NCI-H1417 treated with DMSO at 0.1 percent for 48 hours (cell line): Measurements from ENCODE around the gene NFKBIA.
A peak's percentile ranks its signal among the peaks of the same experiment; 100 is the strongest.
"Not testable (repeated sequence)": the region's sequence is repeated elsewhere in the genome, so short reads cannot be mapped to it uniquely, and the experiment has no call there.

Experiments
- DNase-seq: peaks from one replicate; lab custom pipeline; 2025; lab: John Stamatoyannopoulos, UW

Gene NFKBIA, protein sequence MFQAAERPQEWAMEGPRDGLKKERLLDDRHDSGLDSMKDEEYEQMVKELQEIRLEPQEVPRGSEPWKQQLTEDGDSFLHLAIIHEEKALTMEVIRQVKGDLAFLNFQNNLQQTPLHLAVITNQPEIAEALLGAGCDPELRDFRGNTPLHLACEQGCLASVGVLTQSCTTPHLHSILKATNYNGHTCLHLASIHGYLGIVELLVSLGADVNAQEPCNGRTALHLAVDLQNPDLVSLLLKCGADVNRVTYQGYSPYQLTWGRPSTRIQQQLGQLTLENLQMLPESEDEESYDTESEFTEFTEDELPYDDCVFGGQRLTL

GRCh38 chr14:35404449-35405303 lies at the start of gene NFKBIA:
Gene NFKBIA (minus strand): TSS chr14:35404749. CDS start chr14:35404644, 105 bp downstream.
- DNase-seq, result peak; percentile 43

DNA sequence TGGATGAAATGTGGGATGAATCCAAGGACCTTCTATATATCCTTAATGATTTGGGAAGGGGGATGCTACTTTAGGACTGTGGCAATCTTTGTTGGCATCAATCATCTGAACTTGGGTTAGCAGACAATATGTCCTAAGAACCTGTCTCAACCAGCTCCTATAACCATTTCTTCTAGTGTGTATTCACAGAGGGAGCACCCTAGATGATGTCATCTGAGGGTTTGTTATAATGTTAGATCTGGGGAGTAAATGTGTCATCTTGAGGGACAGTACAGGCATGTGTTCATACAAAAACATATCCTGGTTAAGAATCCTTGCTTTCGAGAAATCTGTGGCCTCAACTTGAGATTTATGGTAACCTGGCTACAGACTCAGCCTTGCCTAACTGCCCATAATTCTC lies 41.9 kb upstream of the NFKBIA start:
- no peak for DNase-seq

DNA sequence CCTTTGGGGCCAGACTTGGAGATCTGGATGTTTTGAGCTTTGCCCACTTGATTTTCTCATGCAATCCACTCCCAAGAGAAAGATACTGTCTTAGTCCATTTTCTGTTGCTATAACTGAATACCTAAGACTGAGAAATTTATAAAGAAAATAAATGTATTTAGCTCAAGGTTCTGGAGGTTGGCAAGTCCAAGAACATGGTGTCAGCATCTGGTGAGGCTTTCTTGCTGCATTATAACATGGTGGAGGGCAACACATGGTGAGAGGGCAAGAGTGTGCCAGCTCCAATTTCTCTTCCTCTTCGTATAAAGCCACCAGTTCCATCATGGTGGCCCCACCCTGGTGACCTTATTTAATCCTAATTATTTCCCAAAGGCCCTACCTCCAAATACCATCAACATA lies 39.6 kb upstream of the NFKBIA start:
- DNase-seq, result no peak

GRCh38 chr14:35441160-35441559 lies 36.6 kb upstream of the NFKBIA start:
- no peak for DNase-seq

DNA sequence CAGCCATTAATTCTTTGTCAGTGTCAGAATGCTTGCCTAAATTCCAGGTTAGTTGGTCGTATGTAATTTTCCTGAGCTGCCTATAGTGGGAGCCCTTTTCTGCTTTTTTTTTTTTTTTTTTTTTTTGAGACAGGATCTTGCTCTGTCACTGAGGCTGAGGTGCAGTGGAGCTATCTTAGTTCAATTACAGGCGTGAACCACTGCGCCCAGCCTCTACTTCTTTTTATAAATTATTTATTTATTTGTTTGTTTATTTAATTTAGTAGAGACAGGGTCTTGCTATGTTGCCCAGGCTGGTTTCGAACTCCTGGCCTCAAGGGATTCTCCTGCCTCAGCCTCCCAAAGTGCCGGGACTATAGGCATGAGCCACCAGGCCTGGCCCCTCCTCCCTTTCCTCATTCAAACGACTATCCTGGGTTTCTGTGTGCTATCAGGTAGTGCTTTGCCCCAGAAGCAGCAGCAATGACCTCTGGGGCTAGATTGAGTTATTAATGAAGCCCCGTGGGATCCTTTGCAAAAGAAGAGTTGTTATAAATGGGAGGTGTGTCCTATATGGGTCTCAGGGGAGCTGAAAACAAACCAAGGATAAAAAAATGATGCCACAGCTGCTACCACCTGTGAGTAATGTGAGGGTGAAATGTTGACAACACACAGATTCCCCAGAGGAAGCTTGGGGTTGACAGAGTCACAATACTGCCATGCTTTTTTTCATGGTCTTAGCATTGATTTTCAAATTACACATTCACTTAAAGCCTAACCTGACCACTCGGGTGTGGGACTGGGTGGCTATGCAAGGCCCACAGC lies 34.6 kb upstream of the NFKBIA start:
- DNase-seq, result no peak

DNA sequence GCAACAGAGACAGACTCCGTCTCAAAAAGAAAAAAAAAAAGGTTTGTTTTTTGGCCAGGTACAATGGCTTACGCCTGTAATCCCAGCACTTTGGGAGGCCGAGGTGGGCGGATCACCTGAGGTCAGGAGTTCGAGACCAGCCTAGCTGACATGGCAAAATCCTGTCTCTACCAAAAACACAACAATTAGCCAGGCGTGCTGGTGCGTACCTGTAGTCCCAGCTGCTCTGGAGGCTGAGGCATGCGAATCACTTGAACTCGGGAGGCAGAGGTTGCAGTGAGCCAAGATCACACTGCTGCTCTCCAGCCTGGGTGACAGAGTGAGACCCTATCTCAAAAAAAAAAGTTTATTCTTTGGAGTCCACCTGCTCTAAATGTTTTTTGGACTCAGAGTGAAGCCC lies 33.9 kb upstream of the NFKBIA start:
- not testable (repeated sequence) for DNase-seq

DNA sequence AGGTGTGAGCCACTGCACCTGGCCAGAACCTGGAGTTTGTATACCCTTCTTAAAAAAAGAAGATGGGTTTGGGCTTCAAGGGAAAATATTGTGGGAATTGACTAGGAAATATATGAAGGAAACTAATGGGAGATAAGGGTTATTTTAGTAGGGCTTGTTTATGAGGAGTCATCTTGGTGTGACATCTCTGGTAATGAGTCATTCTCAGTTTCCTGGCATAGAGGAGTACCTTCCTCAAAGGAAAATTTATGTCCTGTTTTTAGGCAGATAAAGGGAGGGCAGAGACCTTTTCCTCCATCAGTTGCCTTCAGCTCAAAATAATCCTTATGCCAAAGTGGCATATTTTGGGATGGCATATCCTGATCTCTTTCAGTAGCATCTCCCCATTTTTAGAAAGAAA lies 30.6 kb upstream of the NFKBIA start:
- DNase-seq, result no peak

GRCh38 chr14:35433826-35434225 lies 29.3 kb upstream of the NFKBIA start:
- no peak for DNase-seq

DNA sequence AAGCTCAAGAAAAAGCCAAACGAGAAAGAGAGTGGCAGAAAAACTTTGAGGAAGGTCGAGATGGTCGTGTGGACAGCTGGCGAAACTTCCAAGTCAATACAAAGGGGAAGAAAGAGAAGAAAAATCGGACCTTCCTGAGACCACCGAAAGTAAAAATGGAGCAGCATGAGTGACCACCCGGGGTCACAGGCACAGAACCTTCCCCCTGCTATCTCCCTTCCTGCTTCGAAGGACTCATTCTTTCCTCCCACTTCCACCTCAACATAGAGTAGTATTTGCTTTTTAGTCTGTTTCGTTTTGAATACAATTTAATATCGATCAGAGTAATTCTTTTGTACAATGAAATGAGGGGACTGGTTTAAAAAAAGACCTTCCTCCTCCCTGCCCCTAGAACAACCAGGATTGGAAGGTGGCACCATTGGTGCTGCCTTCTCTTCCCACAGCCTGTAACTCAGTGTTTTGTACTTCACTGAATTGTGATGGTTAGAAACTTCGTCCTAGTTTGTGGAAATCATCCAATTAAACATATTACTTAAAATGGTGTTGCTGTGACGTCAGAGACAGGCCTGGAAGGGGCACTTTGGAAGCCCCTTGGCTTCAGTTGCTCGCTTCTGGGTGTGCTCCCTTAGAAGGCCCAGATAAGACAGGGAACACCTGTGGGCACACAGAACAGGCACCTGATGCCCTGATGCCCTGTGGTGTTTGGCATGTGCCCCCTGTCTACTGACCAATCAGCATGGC lies 26.1 kb upstream of the NFKBIA start:
- no peak for DNase-seq

DNA sequence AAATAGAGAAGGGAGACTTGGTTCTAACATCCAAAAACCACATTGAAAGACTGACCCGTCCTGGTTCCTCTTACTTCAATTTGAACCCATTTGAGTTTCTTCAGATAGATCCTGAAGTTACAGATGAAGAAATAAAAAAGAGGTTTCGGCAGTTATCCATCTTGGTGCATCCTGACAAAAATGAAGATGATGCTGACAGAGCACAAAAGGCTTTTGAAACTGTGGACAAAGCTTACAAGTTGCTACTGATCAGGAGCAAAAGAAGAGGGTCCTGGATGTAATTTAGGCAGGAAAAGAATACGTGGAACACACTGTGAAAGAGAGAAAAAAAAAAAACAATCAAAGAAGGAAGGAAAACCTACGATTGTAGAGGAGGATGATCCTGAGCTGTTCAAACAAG lies 25.4 kb upstream of the NFKBIA start:
- DNase-seq, result no peak

GRCh38 chr14:35425850-35426249 lies 21.3 kb upstream of the NFKBIA start:
- DNase-seq, result no peak

GRCh38 chr14:35423621-35424020 lies 19.1 kb upstream of the NFKBIA start:
- DNase-seq, result no peak

GRCh38 chr14:35420036-35420811 lies 15.7 kb upstream of the NFKBIA start:
- DNase-seq, result no peak

GRCh38 chr14:35419429-35419841 lies 14.9 kb upstream of the NFKBIA start:
- no peak for DNase-seq

- DNase-seq, result no peak
These were observed 13.5 kb upstream of the NFKBIA start for GRCh38 chr14:35418093-35418492.

DNA sequence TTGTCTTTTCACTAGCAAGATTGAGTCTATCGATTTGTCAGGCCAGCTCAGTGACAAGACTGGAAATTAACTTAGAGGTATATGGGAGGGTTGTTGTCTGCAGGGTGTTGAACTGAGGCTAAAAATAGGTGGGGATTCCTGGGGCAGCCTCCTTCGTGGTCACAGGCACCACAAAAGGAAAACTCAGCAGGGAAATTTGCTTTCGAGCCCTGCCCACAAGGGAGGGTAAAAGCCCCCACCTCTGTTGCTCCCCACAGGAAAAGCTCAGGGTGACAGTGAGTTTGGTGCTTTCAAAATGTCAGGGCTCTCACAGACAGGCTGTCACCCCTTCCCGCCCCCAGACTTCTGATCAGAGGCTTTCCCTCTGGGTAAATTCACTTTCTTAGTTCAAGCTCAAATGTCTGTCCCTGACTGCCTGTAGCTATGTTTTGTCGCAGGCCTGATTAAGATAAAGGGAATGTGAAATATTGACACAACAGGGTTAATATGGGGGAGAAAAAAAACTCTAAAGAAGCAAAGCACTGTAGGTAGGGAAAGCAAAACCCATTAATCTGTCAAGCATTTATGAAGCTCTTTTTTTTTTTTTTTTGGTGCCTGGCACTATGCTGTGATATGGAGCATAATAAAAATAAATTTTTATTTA lies 11.7 kb upstream of the NFKBIA start:
- DNase-seq, result no peak

DNA sequence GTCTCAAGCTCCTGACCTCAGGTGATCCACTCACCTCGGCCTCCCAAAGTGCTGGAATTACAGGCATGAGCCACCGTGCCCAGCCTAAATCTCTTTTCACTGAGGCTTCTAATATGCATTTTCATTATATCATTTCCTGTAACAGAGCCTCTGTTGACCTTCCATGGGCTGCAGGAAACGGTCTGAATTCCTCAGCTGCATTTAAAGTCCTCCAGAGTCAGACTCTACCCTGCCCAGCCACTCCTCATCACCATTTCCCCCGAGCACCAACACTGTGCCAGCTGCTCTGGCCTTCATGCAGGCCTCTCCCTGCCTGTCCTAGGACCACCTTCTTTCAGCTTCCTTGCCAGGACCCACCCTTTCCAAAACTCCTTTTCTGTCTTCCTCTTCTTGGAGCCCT lies 9.8 kb upstream of the NFKBIA start:
- DNase-seq, result no peak

GRCh38 chr14:35412272-35413056 lies 7.9 kb upstream of the NFKBIA start:
- DNase-seq, result no peak

DNA sequence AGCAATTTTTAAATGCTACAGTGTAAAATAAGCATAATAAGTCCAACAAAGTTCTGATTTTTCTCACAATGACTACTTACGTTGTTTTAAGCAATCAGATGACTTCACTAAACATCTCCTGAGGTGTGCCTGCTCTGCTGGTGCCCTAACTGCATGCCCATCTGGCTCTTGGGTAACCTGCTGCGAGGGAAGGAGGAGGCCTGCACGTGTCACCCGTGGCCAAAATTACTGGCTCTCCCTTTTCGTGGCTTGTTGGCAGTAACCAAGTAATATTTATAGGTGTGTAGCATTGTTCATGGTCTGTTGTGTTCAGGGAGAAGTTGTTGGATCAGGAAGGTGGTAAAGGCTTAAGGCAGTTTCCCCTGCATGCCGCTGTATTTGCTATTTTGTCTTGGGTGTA lies 6.3 kb upstream of the NFKBIA start:
- DNase-seq, result no peak

DNA sequence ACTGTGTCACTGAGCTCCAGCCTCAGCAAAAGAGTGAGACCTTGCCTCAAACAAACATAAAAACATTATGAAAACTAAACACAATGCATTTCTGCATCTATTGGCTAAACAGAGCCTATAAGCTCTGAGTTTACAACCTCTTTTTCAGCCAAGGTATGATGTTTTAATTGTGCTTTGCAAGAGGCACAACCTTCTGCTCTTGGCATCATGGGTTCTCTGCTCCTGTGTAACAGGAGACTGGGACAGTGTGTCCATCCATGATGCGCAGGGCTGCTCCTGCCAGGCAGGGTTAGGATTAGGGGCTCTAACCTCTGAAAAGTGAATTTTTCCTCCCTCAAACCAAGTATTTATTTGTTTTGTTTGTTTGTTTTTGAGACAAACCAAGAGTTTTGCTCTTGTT lies 5.0 kb upstream of the NFKBIA start:
- DNase-seq, result no peak
